K562 (cell line): ENCODE data around the gene UBE2I. TPM values are rescaled to one million over a fixed set of nuclear protein-coding genes. Genes with fewer than 3 reads are reported as not detected.

Experiments
- BDP1 ChIP-seq: IDR thresholded peaks from 3 replicates; pipeline ENCODE4 v1.6.1; 2011; ENCODE audit not compliant: insufficient read length, insufficient read depth
- BHLHE40 ChIP-seq: IDR thresholded peaks from 2 replicates; pipeline ENCODE4 v1.6.1; 2011; ENCODE audit warnings: low read length, improper control_type of control experiment
- FOXJ3 ChIP-seq: sonication (generic); formaldehyde crosslinking; IDR thresholded peaks from 2 replicates; pipeline ENCODE4 v1.4.0; 2020; ENCODE audit warnings: mild to moderate bottlenecking, missing genetic modification reagents
- GABPB1 ChIP-seq: sonication (generic); formaldehyde crosslinking; IDR thresholded peaks from 2 replicates; pipeline ENCODE4 v1.8.0; 2022; ENCODE audit warnings: mild to moderate bottlenecking, missing genetic modification reagents
- GABPB2 ChIP-seq: fragments of 250-450 bp; sonication (Bioruptor Pico); conservative IDR thresholded peaks from 2 replicates; pipeline ENCODE4 v1.5.1; 2021; ENCODE audit warnings: mild to moderate bottlenecking
- HDAC3 ChIP-seq: fragments of 450-650 bp; IDR thresholded peaks from 2 replicates; pipeline ENCODE4 v1.6.1; 2018; ENCODE audit warnings: borderline replicate concordance, mild to moderate bottlenecking, moderate library complexity; ENCODE audit not compliant: partially characterized antibody
- HNRNPLL ChIP-seq: fragments of 200-400 bp; formaldehyde crosslinking; IDR thresholded peaks from 2 replicates; pipeline ENCODE4 v1.6.1; 2017; ENCODE audit warnings: low read length, low read depth, mild to moderate bottlenecking; ENCODE audit not compliant: poor library complexity, severe bottlenecking
- HNRNPUL1 ChIP-seq: fragments of 200-400 bp; formaldehyde crosslinking; IDR thresholded peaks from 2 replicates; pipeline ENCODE4 v1.6.1; 2017; ENCODE audit warnings: low read length
- KLF13 ChIP-seq: fragments of 450-650 bp; IDR thresholded peaks from 2 replicates; pipeline ENCODE4 v1.6.1; 2016; ENCODE audit warnings: missing genetic modification characterization, low read depth, mild to moderate bottlenecking, missing compliant biosample characterization, moderate library complexity, borderline replicate concordance
- NCOA6 ChIP-seq: fragments of 450-650 bp; IDR thresholded peaks from 2 replicates; pipeline ENCODE4 v1.6.1; 2017; ENCODE audit warnings: mild to moderate bottlenecking
- PCBP1 ChIP-seq: fragments of 200-400 bp; formaldehyde crosslinking; IDR thresholded peaks from 2 replicates; pipeline ENCODE4 v1.6.1; 2018; ENCODE audit warnings: mild to moderate bottlenecking, low read depth, low read length; ENCODE audit not compliant: poor library complexity, severe bottlenecking
- RBM17 ChIP-seq: fragments of 200-400 bp; formaldehyde crosslinking; IDR thresholded peaks from 2 replicates; pipeline ENCODE4 v1.6.1; 2017; ENCODE audit warnings: low read depth, mild to moderate bottlenecking, low read length, borderline replicate concordance
- SMAD2 ChIP-seq: fragments of 150-350 bp; IDR thresholded peaks from 2 replicates; pipeline ENCODE4 v1.6.1; 2014; ENCODE audit warnings: low read depth, mild to moderate bottlenecking, low read length
- ZNF197 ChIP-seq: fragments of 200-800 bp; sonication (Bioruptor generic); IDR thresholded peaks from 2 replicates; pipeline ENCODE4 v1.6.1; 2016; ENCODE audit warnings: low read depth, missing genetic modification characterization, missing compliant biosample characterization
- ZNF431 ChIP-seq: sonication (generic); formaldehyde crosslinking; IDR thresholded peaks from 2 replicates; pipeline ENCODE4 v1.8.0; 2022; ENCODE audit warnings: mild to moderate bottlenecking, missing genetic modification reagents
- polyA plus RNA-seq, 8 experiments: library from polyadenylated mRNA; depleted of rRNA in 4 of 8; stranded (reverse) in 5 of 8; unstranded in 3 of 8; fragments of >200 nt; fragmentation: Nextera tagmentation in 2 of 8; fragmentation: Illumina TruSeq in 1 of 8; extraction: Ambion mirVana in 2 of 8; extraction: Trizol in 1 of 8; gene quantifications; 2 replicates each; pipeline versions ENCODE4 v1.2.1 to v1.2.3, GENCODE V29; 2011 to 2014; ENCODE audit warnings: inconsistent platforms in 1 of 8, missing spikeins in 1 of 8
- total RNA-seq, 7 experiments: library from RNA; depleted of rRNA in 6 of 7; stranded (reverse); fragments of >200 nt in 6 of 7; fragmentation: Illumina TruSeq in 2 of 7; extraction: Trizol in 2 of 7; gene quantifications; 2 replicates each; pipeline versions ENCODE4 v1.2.1 to v1.2.3, GENCODE V29; 2011 to 2021; ENCODE audit warnings: low replicate concordance in 1 of 7
- TF ChIP-seq, protein P1 (sequence below): IDR thresholded peaks from 3 replicates; pipeline ENCODE4 v1.6.1; 2011; ENCODE audit warnings: borderline replicate concordance, mild to moderate bottlenecking, moderate library complexity; ENCODE audit not compliant: insufficient read length; ENCODE audit errors: extremely low read depth
- TF ChIP-seq, protein P2 (sequence below): fragments of 450-650 bp; IDR thresholded peaks from 2 replicates; pipeline ENCODE4 v1.6.1; 2016; ENCODE audit warnings: antibody characterized with exemption
- TF ChIP-seq, protein P3 (sequence below): fragments of 250-450 bp; sonication (Bioruptor Pico); IDR thresholded peaks from 2 replicates; pipeline ENCODE4 v1.4.0; 2020; ENCODE audit warnings: mild to moderate bottlenecking, moderate library complexity, borderline replicate concordance

UBE2I gene
- total and polyA plus RNA-seq, 9 of the 15 experiments (the other 6 are each of a cell fraction or from before 2014, with no cell fraction given): 36.6 to 254 (median 104) TPM

DNA sequence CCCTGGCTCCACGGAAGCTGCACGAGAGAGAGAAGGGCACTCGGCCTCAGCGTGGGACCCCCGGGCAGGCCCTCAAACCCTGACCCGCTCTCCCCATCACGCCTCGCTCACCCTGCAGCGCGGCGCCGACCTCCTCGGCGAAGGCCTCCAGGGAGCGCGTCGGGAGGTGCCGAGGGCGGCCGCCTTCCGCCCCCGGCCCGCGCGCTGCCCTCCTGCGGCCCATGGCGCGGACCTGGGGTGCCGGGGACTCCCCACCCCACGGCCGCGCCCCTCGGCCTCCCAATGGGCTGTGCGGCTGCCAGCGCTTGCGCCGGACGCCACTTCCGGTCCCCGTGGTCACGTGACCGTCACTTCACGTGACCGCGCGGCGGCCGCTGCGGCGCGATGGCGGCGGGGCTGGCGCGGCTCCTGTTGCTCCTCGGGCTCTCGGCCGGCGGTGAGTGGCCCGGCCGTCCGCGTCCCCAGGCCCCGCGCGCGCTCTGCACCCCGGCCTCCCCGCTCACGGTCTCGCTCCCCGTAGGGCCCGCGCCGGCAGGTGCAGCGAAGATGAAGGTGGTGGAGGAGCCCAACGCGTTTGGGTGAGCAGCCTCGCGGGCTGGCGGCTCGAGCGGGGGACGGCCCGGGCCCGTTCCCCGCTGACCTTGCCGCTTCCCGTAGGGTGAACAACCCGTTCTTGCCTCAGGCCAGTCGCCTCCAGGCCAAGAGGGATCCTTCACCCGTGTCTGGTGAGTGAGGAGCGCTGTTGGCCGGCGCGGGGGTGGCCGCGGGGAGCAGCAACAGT lies 42.3 kb downstream of the UBE2I start, which contains the start of the genes GNPTG and TSR3 (continued):
- TF ChIP-seq, protein P1, sequence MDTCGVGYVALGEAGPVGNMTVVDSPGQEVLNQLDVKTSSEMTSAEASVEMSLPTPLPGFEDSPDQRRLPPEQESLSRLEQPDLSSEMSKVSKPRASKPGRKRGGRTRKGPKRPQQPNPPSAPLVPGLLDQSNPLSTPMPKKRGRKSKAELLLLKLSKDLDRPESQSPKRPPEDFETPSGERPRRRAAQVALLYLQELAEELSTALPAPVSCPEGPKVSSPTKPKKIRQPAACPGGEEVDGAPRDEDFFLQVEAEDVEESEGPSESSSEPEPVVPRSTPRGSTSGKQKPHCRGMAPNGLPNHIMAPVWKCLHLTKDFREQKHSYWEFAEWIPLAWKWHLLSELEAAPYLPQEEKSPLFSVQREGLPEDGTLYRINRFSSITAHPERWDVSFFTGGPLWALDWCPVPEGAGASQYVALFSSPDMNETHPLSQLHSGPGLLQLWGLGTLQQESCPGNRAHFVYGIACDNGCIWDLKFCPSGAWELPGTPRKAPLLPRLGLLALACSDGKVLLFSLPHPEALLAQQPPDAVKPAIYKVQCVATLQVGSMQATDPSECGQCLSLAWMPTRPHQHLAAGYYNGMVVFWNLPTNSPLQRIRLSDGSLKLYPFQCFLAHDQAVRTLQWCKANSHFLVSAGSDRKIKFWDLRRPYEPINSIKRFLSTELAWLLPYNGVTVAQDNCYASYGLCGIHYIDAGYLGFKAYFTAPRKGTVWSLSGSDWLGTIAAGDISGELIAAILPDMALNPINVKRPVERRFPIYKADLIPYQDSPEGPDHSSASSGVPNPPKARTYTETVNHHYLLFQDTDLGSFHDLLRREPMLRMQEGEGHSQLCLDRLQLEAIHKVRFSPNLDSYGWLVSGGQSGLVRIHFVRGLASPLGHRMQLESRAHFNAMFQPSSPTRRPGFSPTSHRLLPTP: no peak
- TF ChIP-seq NCOA6: no peak
- peak; percentile 96 for TF ChIP-seq BHLHE40
- TF ChIP-seq, protein P2, sequence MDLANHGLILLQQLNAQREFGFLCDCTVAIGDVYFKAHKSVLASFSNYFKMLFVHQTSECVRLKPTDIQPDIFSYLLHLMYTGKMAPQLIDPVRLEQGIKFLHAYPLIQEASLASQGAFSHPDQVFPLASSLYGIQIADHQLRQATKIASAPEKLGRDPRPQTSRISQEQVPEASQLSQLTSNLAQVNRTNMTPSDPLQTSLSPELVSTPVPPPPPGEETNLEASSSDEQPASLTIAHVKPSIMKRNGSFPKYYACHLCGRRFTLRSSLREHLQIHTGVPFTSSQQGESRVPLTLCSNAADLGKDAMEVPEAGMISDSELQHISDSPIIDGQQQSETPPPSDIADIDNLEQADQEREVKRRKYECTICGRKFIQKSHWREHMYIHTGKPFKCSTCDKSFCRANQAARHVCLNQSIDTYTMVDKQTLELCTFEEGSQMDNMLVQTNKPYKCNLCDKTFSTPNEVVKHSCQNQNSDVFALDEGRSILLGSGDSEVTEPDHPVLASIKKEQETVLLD: no peak
- TF ChIP-seq HNRNPLL: no peak
- TF ChIP-seq ZNF197 (CRISPR knock-in tag): peak; percentile 60; the same call in 1 of the 2 replicates
- no peak for TF ChIP-seq ZNF431 (CRISPR knock-in tag)
- TF ChIP-seq KLF13 (tag): peak; percentile 76
- no peak for TF ChIP-seq GABPB2
- TF ChIP-seq PCBP1: no peak
- TF ChIP-seq SMAD2: no peak
- TF ChIP-seq, protein P3, sequence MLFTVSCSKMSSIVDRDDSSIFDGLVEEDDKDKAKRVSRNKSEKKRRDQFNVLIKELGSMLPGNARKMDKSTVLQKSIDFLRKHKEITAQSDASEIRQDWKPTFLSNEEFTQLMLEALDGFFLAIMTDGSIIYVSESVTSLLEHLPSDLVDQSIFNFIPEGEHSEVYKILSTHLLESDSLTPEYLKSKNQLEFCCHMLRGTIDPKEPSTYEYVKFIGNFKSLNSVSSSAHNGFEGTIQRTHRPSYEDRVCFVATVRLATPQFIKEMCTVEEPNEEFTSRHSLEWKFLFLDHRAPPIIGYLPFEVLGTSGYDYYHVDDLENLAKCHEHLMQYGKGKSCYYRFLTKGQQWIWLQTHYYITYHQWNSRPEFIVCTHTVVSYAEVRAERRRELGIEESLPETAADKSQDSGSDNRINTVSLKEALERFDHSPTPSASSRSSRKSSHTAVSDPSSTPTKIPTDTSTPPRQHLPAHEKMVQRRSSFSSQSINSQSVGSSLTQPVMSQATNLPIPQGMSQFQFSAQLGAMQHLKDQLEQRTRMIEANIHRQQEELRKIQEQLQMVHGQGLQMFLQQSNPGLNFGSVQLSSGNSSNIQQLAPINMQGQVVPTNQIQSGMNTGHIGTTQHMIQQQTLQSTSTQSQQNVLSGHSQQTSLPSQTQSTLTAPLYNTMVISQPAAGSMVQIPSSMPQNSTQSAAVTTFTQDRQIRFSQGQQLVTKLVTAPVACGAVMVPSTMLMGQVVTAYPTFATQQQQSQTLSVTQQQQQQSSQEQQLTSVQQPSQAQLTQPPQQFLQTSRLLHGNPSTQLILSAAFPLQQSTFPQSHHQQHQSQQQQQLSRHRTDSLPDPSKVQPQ (CRISPR knock-in tag): 0 out of 2 replicates have a peak, but pooled peaks have one; percentile 54
- no peak for TF ChIP-seq RBM17
- no peak for TF ChIP-seq HDAC3
- TF ChIP-seq BDP1: no peak
- TF ChIP-seq FOXJ3 (CRISPR knock-in tag): no peak
- TF ChIP-seq HNRNPUL1: no peak
- TF ChIP-seq GABPB1 (CRISPR knock-in tag): peak; percentile 94
